Fibroblast of skin of back (primary cell): ENCODE measurements around the gene PRSS48.
A peak's percentile ranks its signal among the peaks of the same experiment; 100 is the strongest.
"Not testable (repeated sequence)": the region's sequence is repeated elsewhere in the genome, so short reads cannot be mapped to it uniquely, and the experiment has no call there.

Experiments
- DNase-seq: peaks from one replicate; pipeline ENCODE4 v3.0.0-alpha.2; 2013

PRSS48 gene

DNA sequence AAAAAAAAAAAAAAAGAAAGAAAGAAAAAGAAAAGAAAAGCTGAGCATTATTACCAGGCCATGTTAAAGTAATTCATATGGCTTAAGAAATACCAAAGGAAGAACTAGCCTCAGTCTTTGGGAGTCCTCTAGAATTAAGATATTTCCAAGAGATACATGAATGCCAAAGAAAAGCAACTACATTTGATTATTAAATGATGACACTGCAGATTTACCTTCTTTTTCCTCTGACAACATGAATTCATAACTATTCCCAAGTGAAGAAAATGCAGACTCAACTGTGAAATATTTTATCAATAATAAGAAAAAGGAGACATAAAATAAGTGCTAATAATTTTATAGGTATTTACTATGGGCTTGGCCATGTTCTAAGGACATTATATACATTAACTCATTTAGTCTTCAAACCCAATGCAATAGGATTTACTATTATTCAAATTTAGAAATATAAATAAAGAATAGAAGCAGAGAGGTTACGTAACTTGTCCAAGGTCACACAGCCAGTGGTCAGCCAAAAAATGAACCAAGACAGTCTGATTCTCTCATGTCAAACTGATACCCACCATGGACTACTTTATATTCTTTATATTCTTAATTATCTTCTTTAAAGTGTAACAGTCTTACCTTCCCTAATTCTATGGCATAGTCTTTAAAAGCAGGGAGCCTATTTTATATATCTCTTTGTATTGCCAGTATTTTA lies 41.5 kb downstream of the PRSS48 start:
- DNase-seq: no peak

DNA sequence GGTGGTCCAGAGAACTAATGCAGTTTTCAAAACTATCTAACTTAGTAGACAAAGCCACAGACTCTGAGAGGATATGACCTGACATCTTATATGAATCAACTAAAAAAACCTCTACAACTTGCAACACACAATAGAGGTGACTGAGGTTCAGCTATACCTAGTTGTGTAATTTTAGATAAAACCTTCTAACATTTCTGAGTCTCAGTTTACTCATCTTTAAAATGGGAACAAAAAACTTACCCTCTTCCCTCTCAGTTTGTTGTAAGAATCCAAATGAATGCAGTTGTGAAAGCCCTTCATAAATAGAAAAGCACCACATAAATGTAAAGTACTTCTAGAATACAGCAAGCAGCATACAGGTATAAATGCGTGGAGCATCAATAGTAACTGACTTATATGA lies 42.5 kb downstream of the PRSS48 start:
- no peak for DNase-seq

DNA sequence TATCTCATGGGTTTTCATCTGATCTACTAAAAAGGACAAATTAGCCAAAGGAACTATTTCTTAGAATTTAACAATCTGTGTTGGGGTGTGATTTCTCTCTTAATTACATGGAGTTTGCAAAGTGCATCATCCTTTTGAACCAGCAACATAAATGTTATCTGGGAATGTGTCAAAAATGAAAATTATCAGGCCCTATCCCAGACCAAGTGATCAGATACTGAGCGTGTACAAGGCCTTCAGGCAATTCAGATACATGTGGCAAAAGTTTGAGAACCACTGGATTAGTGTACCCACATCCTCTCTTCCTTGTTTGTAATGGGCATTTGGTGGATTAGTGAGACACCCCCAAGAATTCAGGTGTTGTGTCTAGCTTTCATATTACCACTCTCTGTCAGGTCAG lies 44.6 kb downstream of the PRSS48 start:
- no peak for DNase-seq

DNA sequence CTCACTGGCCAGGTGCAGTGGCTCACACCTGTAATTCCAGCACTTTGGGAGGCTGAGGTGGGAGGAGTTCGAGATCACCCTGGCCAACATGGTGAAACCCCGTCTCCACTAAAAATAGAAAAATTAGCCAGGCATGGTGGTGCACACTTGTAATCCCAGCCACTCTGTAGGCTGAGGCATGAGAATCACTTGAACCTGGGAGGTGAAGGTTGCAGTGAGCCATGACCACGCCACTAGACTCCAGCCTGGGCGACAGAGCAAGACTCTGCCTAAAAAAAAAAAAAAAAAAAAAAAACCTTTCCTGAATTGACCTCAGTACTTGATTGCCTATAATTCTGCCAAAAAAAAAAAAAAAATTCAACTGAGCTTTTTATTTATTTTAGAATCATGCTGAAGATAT lies 45.2 kb downstream of the PRSS48 start:
- not testable (repeated sequence) for DNase-seq

GRCh38 chr4:151322570-151322969 lies 45.6 kb downstream of the PRSS48 start:
- DNase-seq: peak; percentile 28

DNA sequence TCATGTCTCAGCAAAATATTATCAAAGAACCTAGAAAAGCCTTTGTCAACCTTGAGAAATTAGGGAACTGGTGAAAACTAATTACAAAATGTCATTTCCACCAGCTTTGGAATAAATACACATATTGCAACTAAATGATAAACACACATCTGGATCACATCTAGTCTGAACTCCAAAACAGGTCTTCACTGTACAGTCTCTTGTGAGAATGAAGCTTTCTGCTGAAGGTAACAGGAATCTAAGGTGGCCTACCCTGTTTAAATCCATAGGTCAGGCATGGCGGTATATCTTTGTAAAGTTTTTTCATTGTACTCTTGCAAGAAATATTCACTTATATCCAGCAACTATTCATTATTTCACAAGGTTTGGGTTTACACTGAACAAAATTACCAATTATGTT lies 46.7 kb downstream of the PRSS48 start:
- DNase-seq: no peak

GRCh38 chr4:151324124-151324751 lies 47.3 kb downstream of the PRSS48 start:
- no peak for DNase-seq

GRCh38 chr4:151324752-151325110 lies 47.8 kb downstream of the PRSS48 start:
- peak; percentile 58 for DNase-seq

DNA sequence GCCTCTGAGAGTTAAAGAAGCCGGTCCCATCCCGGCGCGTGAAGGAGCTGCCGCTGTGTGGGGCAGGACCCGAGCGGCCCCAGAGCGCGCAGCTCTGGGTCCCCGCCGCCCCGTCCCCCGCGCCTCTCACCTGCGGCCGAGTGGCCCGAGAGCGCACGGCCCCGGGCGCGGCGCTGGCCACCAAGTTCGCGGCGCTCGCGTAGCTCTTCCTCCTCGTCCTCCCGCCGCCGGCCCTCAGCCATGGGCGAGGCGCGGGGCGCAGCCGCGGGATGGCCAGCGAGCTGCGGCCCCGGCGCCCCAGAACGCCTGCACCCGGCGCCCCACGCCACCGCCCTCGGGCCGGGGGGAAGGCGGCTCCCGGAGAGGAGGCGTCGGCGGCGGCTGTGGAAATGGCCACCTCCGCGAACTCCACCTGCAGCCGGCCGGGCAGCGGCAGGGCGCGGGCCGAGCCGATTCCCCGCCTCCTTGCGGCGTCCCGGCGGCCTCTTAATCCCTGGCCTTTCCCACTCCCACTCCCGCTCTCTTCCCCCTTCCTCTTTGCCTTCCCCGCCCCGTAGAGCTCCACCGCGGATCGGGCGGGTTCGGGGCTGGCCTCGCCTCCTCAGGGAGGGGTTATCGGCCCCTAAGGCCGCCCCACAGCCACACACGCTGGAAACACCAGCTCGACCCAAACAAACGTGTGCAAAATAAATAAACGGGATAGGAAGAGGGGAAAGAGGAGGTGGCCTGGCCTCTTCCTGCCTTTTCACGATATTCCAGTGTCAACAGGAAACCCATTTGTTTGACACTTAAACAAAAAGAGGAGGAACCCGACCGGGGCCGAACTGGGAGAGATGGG lies 48.4 kb downstream of the PRSS48 start, which contains the start of gene SH3D19:
Gene SH3D19, minus strand, starts transcription at position 495 of the 838 bp plus-strand sequence. Its CDS starts 253 bp downstream, at position 242.
- DNase-seq: peak; percentile 64

GRCh38 chr4:151325949-151326246 lies 48.9 kb downstream of the PRSS48 start:
- DNase-seq: no peak

- peak; percentile 59 for DNase-seq
These were observed 52.5 kb downstream of the PRSS48 start for GRCh38 chr4:151329217-151330007.

DNA sequence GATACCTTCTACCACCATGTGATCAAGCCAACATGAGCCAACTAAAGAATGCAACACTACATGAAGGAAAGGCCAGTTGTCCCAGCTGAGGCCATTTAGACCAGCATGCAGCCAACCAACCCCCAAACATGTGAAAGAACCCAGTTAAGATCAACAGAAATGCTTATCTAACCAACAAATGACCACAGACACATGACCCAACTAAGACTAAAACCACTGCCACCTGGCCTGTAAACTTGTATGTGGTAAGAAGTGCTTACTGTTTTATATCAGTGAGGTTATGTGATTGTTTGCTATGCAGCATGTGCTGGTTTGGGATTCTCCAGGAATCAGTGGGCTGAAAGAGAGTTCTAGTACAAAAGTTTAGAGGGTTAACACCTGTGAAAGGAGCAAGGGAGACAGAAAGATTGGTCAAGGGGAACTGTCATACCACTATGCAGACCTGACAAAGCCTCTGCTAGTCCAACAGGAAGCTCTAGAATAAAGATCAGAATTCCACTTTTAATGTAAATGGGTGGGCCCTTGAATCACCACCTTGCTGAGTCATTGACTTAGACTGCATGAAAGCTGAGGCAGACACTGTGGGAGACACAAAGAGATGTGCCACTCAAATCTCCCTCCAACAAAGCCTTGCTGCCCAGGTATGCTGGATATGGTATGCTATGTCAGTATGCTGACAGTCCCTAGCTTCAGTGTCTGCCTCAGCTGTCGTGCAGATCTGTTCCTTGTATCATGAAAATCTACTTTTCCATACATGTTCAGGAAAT lies 54.5 kb downstream of the PRSS48 start:
- DNase-seq: peak; percentile 35

- no peak for DNase-seq
These were observed 62.5 kb downstream of the PRSS48 start for GRCh38 chr4:151339467-151339866.

GRCh38 chr4:151340751-151341385 lies 63.9 kb downstream of the PRSS48 start:
- DNase-seq: no peak
